Superior temporal gyrus (tissue), 1 donor: ENCODE measurements around the gene RGS12.

ENCODE experiments used
- DNase-seq: peaks from one replicate; pipeline ENCODE4 v3.0.0-alpha.2; 2016; ENCODE audit errors: extremely low spot score

Gene RGS12

DNA sequence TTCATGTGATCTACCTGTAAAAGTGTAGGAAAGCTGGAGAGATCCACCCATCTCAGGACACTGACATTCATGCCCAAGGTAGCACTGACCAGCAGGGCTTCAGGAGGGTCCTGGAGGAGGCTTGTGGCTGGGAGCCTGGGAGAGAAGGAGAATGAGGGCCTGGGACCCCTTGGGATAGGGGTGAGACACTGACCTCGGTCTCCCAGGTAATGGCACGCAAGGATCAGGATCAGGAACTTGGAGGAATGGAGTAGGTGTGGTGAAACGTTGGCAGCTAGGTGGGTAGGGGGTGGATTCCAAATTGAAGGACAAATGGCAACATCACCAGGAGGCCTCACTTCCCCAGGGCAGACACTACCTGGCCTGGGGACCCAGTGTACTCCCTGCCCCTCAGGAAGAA is 12.4 kb upstream of the RGS12 start:
- no peak for DNase-seq

DNA sequence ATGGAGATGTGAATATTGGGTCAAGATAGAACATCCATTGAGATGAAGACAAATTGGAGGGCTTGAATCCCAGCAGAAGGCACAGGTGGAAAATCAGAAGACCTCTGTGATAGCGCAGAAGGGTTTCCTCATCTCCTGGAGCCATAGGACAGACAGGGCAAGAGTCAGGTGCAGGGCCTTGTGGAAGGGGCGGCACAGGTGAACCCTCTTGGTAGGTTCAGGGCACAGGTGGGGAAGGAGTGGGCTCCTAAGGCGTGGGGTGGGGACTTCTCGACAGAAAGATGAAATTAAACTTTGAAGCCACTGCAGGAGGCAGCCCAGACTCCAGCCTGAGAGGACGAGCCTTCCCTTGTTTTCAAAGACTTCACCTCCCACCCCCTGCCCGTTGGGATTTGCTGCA is 9.3 kb upstream of the RGS12 start:
- no peak for DNase-seq

DNA sequence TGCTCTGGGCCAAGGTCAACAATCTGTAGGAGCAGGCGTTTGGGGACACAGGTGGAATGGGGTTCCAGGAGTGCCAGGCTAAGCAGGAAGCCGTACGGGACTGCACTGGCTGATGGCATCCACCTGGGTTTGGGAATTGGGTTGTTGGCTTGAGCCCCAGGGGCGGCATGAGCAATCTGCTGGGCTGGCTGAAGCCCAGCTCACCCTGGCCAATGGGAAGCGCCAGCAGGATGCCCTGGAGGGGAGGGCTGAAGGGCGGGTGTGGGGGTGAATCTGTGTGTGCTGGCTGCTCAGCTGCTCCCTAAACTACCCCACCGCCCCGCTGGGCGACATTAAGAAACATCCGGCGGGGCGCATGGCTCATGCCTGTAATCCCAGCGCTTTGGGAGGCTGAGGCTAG is 8.9 kb upstream of the RGS12 start:
- no peak for DNase-seq

DNA sequence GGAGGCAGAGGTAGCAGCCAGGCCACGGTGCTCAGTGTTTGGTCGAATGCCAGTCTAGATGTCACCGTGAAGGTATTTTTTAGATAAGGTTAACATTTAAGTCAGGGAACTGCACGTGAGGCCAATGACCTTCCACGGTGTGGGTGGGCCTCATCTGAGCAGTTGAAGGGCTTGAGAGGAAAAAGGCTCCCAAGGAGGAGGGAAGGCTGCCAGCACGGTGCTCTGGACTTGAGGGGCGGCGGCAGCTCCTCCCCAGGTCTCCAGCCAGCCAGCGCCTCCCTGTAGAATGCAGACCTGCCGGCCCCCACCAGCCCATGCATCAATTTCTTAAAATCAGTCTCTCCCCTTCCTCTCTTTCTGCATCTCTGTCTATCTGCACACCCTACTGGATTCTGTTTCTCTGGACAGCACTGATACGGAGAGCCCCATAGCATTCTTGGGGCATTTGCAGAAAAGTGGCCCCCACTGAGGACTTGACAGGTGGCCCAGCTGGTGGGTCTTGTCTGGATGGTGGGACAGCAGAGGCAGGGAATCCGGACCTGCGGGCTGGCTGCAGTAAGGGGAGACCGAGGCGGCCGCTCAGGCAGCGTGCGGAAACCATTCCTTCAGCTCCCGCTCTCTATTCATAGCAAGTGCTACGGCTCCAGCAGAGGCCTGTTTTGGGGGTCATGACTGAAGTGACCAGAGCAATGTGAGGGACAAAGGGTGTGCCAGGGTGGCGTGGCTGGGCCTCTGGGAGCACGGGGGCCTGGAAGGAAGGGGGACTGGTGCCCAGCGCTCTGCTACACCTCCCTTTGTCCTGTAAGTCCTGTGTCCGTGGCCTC is 7.9 kb upstream of the RGS12 start:
- no peak for DNase-seq

DNA sequence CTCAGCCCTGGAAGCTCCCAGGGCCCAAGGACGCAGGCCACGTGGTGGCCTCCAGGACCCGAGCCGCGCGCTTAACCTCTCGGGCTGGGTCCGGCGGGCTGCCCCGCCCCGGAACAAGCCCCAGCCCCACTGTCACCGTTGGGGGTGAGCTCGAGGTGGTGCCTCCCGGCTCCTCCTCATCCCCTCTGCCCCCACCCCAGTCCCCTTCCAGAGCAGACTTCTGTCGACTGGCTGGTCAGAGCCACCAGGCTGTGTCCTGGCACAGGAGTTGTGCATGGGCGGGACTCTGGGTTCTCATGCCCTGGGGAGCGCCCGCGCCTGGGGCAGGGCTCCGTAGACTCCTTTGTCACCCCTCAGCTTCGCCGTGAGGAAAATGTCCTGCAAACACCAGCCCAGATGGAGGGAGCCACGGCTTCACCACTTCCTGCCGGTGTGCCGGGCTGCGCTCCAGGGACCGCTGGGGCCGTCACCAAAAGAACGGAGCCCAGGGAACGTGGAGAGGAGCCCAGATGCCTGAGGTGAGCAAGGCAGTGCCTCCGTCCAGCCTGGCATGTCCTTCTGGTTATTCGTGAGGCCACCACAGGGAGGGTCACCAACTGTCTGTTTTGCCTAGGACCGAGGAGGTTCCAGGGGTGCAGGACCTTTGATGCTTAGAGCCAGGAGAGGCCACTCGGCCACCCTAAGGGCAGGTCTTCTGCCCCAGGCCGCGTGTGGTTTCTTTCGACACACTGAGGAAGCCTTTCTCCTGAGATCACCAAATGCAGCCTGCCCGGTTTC is 7.1 kb upstream of the RGS12 start:
- no peak for DNase-seq

DNA sequence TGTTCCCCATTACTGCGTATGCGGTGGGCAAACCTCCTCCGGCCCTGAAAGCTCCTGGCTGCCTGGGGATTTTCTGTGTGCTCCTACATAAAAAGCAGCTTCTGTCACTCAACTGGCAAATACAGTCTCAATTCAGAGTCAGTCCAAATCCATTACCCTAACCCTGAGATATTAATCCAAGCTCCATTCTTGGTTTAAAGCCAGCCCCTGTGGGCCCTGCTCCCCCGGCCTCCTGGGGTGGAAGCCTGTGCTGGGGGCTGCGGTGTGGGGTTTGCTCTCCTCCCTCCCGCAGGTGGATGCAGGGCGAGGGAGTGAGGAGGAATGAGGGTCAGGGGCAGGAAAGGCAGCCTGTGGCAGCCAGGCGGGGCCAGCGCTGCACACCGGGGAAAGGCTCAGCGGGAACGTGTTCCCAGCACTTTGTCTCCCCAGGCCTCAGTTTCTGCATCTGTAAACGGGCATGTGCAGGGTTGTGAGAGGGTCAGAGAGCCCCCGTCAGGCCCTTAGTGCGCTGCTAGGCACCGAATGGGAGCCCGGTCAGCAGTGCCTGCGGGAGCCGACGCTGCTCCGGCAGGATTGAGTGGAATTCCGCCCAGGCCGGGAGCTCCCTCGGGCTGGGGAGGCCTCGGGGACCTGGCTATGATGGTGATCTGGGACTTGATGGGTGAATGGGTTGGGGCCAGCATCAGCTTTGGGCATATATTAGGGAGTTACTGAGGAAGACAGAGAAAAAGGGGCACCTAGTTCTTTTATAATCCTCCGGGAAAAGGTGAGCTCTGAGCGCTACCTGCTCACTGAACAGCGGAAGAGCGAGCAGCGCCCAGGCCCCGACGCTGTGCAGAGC is 6.3 kb upstream of the RGS12 start:
- DNase-seq = peak; percentile 20

DNA sequence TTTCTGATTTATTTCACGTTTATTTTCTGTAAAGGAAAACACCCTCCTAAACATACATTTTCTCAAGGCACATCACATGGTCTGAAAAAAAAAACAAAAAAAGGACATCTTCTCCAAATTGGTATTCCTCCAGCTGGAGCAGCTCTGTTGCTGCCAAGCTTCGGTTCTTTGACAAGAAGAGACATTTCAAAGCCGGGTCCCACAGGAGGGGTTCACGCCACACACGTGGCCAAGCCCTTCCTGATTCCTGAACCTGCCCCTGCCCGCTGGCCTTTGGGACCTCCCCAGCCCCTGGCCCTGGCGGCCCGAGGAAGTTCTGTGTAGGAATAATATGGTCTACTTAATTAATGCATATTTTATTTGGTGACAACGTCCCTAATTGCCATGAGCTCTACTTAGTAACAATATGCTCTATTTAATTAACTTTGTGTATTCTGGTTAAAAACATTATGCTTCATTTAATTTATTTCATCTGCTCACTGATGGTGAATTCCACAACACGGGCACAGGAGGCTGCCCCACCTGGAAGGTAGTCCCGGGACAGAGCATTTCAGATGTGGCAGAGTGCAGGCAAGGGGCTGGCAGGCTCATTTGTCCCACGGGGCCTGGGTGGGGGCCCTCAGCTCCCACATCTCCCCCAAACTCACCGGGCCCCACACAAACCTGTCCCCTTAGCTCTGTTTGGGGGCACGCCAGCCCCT is 5.4 kb upstream of the RGS12 start:
- DNase-seq = peak; percentile 31

DNA sequence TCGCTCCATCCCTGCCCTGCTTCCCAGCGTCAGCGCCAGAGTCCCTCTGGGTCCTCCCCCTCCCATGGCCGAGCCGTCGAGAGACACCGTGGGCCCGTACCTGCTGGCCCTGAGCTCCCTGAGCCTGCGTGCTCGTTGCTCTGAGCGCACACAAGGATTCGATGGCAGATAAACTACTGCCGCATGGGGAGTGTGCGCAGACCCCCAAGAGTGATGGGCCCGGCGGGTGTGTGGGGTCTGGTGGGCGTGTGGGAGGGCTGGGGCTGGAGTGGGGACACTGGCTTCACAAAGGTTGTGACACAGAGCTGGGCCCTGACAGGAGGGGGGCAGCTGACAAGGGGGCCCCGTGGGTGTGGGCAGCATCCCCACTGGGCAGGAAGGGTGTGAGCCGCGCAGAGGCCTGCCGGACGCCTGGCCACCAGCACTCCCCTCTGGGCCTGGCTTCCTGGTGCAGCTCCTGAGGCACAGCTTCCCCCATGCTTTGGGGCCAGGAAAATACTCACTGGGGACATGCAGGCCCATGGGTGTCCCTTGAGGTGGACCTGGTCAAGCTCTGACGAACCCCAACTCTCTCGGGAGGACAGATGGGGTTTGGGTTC is 4.8 kb upstream of the RGS12 start:
- DNase-seq = no peak

DNA sequence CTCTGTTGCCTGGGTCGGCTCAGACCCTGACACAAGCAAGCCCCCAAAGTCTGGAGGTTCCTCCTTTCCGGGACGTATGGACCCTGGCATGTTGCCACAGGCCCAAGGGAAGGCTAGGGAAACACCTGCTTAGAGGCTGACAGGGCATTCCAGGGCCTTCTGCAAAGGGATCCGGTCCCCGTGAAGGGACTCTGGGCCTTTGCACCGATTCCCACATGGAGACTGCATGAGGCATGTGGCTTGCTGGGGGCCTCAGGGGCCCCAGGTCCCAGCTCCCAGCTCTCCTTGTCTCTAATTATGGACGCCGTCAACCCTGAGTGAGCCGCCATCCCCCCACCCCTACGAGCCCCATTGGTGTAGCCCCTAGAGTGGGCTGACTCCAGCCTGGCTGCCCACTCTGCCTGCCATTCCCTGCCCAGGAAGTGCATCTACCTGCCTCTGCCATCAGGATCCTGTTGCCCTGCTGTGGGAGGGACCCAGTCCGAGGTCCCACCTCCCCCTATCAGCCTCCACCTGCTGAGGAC is 4.2 kb upstream of the RGS12 start:
- no peak for DNase-seq

DNA sequence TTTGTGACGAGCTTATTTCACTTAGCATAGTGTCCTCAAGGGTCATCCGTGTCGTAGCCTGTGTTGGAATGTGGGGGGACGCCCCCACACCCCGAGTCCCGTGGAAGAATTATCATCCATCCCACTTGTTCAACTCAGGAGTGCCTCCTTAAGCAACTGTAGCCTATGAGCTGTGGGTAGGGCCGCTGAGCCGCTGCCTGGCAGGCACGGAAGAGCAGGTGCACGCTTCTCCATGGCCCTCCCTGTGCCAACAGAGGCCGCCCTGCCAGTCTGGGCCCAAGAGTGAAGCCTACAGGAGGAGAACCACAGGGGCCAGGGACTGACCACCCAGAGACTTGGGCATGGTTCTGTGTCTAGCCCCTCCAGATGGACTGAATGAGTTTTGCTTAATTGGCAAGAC is 2.3 kb upstream of the RGS12 start:
- DNase-seq = no peak

DNA sequence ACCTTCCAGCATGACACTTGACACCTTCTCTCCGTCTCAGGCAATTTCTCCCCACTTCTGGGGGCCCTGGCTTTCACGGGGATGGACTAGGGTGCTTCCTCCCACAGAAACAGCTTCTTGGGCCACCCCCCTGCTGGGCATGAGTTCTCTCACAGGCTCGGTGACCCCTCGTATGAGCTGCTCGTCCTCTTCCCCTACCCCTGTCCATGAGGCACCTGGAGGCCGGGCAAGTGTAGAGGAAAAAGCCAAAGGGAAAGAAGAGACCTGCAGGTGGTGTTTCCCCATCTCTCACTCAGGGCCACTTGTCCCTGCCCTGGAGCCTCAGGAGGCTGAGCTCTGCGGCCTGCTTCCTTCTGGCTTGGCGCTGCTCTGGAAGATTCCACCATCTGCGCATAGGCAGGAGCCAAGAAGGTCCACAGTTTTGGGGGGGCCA is 1.9 kb upstream of the RGS12 start:
- DNase-seq = no peak

DNA sequence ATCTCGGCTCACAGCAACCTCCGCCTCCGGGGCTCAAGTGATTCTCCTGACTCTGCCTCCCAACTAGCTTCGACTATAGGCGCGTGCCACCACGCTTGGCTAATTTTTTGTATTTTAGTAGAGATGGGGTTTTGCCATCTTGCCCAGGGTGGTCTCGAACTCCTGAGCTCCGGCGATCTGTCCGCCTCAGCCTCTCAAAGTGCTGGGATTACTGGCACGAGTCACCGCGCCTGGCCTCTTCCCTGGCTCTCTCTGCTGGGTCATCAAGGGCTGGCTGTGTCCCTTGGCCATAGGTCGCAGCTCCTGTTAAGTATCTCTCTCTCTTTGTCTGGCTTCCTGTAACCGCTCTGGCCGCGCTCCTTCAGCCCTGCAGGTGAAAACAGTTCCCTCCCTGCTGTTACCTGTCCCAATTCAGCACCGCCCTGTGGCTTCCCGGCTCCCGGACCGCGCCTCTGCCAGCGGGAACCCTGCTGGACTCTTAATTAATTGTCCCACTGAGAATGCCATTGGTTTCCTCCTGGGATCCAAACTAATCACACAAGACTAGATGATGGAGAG is 1.3 kb upstream of the RGS12 start:
- no peak for DNase-seq

DNA sequence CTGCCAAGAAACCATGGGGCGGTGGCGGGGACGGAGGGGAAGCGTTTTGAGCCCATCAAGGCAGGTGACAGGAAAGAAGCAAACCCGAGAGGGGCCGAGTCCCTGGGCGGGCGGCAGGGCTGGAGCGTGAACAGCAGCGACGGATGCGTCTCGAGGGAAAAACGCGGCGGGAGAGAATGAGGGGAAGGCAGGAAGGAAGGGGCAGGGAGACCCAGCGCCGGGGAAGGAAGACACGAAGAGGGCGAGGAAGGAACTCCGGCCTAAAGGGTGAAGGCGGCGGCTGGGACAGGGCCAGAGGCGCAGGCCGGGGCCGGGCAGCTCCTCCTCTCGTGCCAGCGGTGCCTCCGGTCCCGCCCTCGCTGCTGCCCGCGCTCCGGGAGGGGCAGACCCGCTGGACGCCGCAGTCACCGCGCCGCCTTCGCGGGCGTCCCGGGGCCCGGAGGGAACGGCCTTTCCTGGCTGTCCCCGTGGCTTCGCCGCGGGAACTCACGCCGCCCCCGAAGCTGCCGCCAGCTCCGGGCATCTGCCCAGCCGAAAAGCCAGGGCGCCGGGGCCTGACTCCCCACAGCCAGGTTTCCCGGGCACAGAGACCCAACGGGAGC is 751 bp upstream of the RGS12 start:
- peak; percentile 32 for DNase-seq

DNA sequence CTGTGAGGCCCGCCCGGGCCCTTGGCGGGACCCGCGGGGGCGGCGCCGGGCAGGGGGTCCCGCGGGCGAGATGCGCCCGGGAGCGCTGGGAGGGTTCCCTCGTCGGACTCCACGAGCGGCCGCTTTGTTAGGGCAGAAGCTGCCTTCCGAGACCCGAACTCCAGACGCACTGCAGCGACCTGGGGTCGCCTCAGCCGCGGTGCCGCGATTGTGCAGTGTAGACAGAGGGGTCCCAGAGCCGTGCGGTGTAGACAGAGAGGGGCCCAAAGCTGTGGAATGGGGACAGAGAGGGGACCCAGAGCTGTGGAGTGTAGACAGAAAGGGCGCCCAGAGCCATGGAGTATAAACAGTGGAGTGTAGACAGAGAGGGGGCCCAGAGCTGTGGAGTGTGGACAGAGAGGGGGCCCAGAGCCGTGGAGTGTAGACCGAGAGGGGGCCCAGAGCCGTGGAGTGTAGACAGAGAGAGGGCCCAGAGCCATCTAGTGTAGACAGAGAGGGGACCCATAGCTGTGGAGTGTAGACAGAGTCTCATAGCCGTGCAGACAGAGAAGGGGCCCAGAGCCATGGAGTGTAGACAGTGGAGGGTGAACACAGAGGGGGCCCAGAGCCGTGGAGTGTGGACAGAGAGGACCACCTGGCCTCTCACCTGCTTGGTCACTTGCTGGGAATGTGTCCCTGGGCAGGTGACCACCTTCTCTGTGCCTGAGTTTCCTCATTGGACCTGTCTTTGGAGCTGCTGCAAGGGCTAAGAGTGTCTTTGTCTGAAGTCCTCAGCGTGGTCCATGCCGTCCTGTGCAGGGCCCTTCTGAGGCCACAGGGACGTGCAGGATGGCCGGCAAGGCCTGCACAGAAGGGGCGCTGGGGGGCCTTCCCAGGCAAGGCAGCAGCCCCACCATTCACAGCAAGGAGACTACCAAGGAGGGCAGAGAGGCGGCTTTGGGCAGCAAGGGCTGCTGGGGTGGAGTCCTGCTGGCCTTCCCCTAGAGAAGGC is 875 bp downstream of the RGS12 start:
- no peak for DNase-seq

DNA sequence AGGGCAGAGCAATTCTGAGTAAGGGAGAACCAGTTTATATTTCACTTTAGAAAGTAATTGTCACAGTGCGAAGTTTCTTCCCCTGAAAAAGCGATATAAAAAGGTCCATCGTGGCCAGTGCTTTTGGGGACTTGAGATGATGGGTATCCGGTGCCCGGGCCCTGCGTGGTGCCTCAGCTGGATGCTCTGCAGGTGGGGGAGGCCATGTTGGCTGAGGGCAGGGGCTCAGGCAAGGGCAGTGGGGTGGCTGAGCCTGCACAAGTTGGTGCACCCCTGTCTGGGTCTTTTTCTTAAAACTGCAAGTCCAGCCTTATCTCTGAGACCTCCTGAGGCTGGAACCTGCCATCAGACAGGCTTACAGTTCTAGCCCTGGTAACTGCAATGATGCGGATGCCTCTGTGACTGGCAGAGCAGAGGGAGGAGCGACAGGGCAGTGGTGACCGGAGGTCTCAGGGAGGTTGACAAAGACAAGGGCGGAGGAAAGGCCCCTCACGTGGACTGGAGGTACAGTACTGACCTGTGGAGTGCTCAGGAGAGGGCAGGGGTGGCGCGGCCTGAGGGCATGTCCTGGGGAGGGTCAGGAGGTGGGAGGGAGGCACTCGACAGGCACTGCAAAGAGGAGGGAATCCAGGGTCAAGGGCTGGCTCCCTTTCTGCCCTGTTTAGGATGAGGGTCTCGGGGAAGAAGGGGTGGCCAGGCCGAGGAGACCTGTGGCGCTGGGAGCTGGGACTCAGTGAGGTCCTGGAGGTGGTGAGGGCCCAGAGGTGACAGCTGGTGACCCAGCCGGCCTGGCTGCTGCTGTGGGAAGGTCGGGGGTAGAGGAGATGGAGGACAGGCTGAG is 1.8 kb downstream of the RGS12 start:
- DNase-seq = no peak

DNA sequence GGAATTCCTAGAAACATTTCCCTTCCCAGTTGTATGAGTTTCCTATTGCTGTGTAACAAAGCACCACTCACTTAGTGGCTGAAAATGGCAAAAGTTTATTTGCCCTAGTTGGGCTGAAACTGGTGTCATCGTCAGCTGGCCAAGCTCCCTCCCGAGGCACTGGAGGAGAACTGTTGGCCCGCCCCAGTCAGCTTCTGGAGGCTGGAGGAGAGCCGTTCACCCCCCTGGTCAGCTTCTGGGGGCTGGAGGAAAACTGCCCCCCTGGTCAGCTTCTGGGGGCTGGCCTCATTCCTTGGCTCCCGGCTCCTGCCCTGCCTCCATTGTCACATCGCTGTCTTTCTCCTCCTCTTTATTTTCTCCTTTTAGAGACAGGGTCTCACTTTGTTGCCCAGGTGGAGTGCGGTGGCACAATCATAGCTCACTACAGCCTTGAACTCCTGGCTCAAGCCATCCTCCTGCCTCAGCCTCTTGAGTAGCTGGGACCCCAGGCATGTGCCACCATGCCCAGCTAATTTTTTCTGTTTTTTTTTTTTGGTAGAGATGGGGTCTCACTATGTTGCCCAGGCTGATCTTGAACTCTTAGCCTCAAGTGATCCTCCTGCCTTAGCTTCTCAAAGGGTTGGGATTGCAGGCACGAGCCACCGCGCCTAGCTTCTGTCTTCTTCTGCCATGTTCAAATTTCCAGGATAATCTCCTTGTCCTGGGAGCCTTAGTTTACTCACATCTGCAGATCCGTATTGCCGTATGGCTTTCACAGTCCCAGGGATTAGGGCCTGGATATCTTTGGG is 3.2 kb downstream of the RGS12 start:
- DNase-seq = no peak

DNA sequence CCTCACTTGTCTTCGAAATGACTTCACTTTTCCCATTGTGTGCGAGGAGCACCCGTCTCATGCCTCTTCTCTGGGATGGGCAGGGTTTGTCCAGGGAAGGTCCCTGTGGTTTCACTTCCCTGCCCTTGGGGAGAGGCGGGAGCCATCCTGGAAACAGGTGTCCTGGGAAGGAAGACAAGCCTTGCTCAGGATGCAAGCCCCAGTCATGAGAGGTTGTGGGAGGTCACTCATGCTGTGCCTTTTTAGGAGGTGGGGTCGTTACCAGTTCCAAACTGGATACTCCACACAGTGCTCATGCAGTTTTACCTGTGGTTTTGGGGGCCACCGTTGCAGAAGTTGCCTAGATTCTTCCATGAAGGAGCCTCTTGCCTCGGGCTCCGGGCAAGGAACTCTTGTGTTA is 3.8 kb downstream of the RGS12 start:
- DNase-seq = no peak
